22Rv1 (cell line): ENCODE data around the gene AK1.
"Not testable (repeated sequence)": the region's sequence is repeated elsewhere in the genome, so short reads cannot be mapped to it uniquely, and the experiment has no call there.

ENCODE experiments used
- H3K27ac ChIP-seq: fragments of 450-650 bp; 2 replicates; pipeline ENCODE4 v1.5.1; 2017
- CTCF ChIP-seq: fragments of 450-650 bp; IDR thresholded peaks from 2 replicates; pipeline ENCODE4 v1.5.1; 2017; ENCODE audit warnings: mild to moderate bottlenecking
- ZFX ChIP-seq: fragments of 450-650 bp; IDR thresholded peaks from 2 replicates; pipeline ENCODE4 v1.6.1; 2017; ENCODE audit warnings: antibody characterized with exemption, borderline replicate concordance

Gene AK1

GRCh38 chr9:127870887-127871286 lies 6.6 kb downstream of the AK1 start:
- H3K27ac ChIP-seq: no peak overlapping the region
- TF ChIP-seq ZFX: no peak
- TF ChIP-seq CTCF: no peak

- TF ChIP-seq CTCF: peak; percentile 58
- H3K27ac ChIP-seq: not testable (repeated sequence)
Measured at GRCh38 chr9:127870153-127870491, 7.4 kb downstream of the AK1 start.

- TF ChIP-seq CTCF (peak; percentile 94), ZFX (no peak)
- no peak overlapping the region for H3K27ac ChIP-seq
Measured at GRCh38 chr9:127869310-127870152, 7.9 kb downstream of the AK1 start.

- H3K27ac ChIP-seq: no peak overlapping the region
- TF ChIP-seq ZFX: no peak
Measured at GRCh38 chr9:127868278-127868902, 9.1 kb downstream of the AK1 start.

GRCh38 chr9:127867356-127868277 lies 9.9 kb downstream of the AK1 start:
- TF ChIP-seq ZFX (no peak), CTCF (no peak)

GRCh38 chr9:127866535-127866934 lies 10.9 kb downstream of the AK1 start:
- H3K27ac ChIP-seq: no peak overlapping the region
- TF ChIP-seq CTCF (no peak), ZFX (no peak)

More at GRCh38 chr9:127867356-127868277, 9.9 kb downstream of the AK1 start:
- no peak overlapping the region for H3K27ac ChIP-seq

- TF ChIP-seq CTCF: no peak
- TF ChIP-seq ZFX: no peak
- H3K27ac ChIP-seq: no peak overlapping the region
Measured at GRCh38 chr9:127865645-127866464, 11.6 kb downstream of the AK1 start.
